HCT116 (cell line): Measurements from ENCODE around the gene MUSK. TPM values are rescaled to one million over a fixed set of nuclear protein-coding genes. Genes with fewer than 3 reads are reported as not detected.

Experiments
- ATAC-seq: fragments of 200-7000 bp; cut with Tn5 transposase; 2 replicates; pipeline ENCODE4 v1.9.1; 2020; ENCODE audit warnings: mild to moderate bottlenecking, moderate library complexity
- BruUV-seq: library from RNA; stranded (reverse); fragments of 400-500 nt; replicated peaks from 2 replicates; lab custom pipeline; 2021; lab: Mats Ljungman, UMichigan
- CTCF ChIA-PET: fragments of 300-600 bp; sonication (Branson Sonifier 250); formaldehyde crosslinking; loops from one replicate; lab custom pipeline; 2021; ENCODE audit warnings: antibody characterized with exemption; lab: Charles Lee
- POLR2A ChIA-PET: fragments of 300-600, 350-600 bp; sonication (Branson Sonifier 250); formaldehyde crosslinking; loops from one replicate; lab custom pipeline; 2021; ENCODE audit warnings: antibody characterized with exemption; lab: Charles Lee
- RAD21 ChIA-PET, 2 experiments: fragments of 300-600 bp; sonication (Branson Sonifier 250); formaldehyde crosslinking; loops; one replicate each; lab custom pipeline; 2023; ENCODE audit warnings: low total read pairs in 2 of 2; ENCODE audit not compliant: uncharacterized antibody in 2 of 2, unreplicated experiment in 2 of 2, low non-redundant PET in 1 of 2; lab: Charles Lee
- DNase-seq: peaks from one replicate; pipeline ENCODE4 v3.0.0-alpha.2; 2010; ENCODE audit warnings: low read depth, low spot score
- H2AFZ ChIP-seq: fragments of 200-600 bp; shearing (Covaris generic), sonication (generic); 2 replicates; pipeline ENCODE4 v1.6.1; 2017; ENCODE audit warnings: low read depth, mixed run types, mixed read lengths, antibody characterized with exemption, low read length; ENCODE audit not compliant: poor library complexity, severe bottlenecking
- H3K27ac ChIP-seq: 2 replicates; pipeline ENCODE4 v1.5.1; 2012; ENCODE audit warnings: low read depth, low read length
- H3K27me3 ChIP-seq: fragments of 200-600 bp; sonication (generic); 2 replicates; pipeline ENCODE4 v1.6.1; 2016; ENCODE audit warnings: mixed run types, low read length, mixed read lengths; ENCODE audit not compliant: insufficient read depth
- H3K36me3 ChIP-seq, 2 experiments: fragments of 200-500 bp in 1 of 2; fragments of 200-600 bp in 1 of 2; sonication (Bioruptor generic) in 1 of 2; sonication (generic) in 1 of 2; 2 replicates each; pipeline versions ENCODE4 v1.5.1 to v1.6.1; 2014 to 2016; ENCODE audit warnings: low read length in 2 of 2, inconsistent platforms in 1 of 2, mixed read lengths in 1 of 2, mixed run types in 1 of 2; ENCODE audit not compliant: insufficient read depth in 2 of 2, control insufficient read depth in 1 of 2
- H3K4me1 ChIP-seq, 2 experiments: fragments of 200-600 bp in 1 of 2; sonication (generic) in 1 of 2; 2 replicates each; pipeline versions ENCODE4 v1.5.1 to v1.6.1; 2012 to 2017; ENCODE audit warnings: low read length in 2 of 2, inconsistent platforms in 1 of 2, mild to moderate bottlenecking in 1 of 2, mixed read lengths in 1 of 2, mixed run types in 1 of 2, moderate library complexity in 1 of 2; ENCODE audit not compliant: insufficient read depth in 2 of 2, control insufficient read depth in 1 of 2
- H3K4me2 ChIP-seq: fragments of 200-600 bp; sonication (generic); 2 replicates; pipeline ENCODE4 v1.6.1; 2017; ENCODE audit warnings: mixed run types, low read length, mixed read lengths
- H3K4me3 ChIP-seq, 2 experiments: fragments of 200-600 bp in 1 of 2; sonication (generic) in 1 of 2; replicated peaks in 1 of 2; 2 replicates each; pipeline ENCODE4 v1.5.1; 2011 to 2016; ENCODE audit warnings: low read length in 2 of 2, control low read depth in 1 of 2, low read depth in 1 of 2, mild to moderate bottlenecking in 1 of 2, mixed read lengths in 1 of 2, mixed run types in 1 of 2
- H3K79me2 ChIP-seq: fragments of 200-600 bp; sonication (generic); 2 replicates; pipeline ENCODE4 v1.6.1; 2017; ENCODE audit warnings: mild to moderate bottlenecking, mixed run types, low read length, moderate library complexity, mixed read lengths; ENCODE audit not compliant: insufficient read depth
- H3K9ac ChIP-seq: fragments of 200-600 bp; sonication (generic); 2 replicates; pipeline ENCODE4 v1.6.1; 2016; ENCODE audit warnings: low read length, mixed read lengths
- H3K9me2 ChIP-seq: fragments of 200-600 bp; sonication (generic), shearing (Covaris generic); 2 replicates; pipeline ENCODE4 v1.6.1; 2017; ENCODE audit warnings: mixed run types, mild to moderate bottlenecking, moderate library complexity; ENCODE audit not compliant: insufficient read depth
- H3K9me3 ChIP-seq, 2 experiments: fragments of 200-500 bp in 1 of 2; fragments of 200-600 bp in 1 of 2; sonication (Bioruptor generic) in 1 of 2; sonication (generic) in 1 of 2; 2 replicates each; pipeline ENCODE4 v1.6.1; 2014 to 2017; ENCODE audit warnings: low read length in 2 of 2, mixed read lengths in 2 of 2, inconsistent platforms in 1 of 2, low read depth in 1 of 2, mild to moderate bottlenecking in 1 of 2, mixed run types in 1 of 2, moderate library complexity in 1 of 2; ENCODE audit not compliant: control insufficient read depth in 1 of 2, insufficient read depth in 1 of 2
- H4K20me1 ChIP-seq: fragments of 200-600 bp; sonication (generic), shearing (Covaris generic); 2 replicates; pipeline ENCODE4 v1.6.1; 2017; ENCODE audit warnings: mixed run types, mild to moderate bottlenecking, moderate library complexity; ENCODE audit not compliant: insufficient read depth
- ATF3 ChIP-seq: IDR thresholded peaks from 2 replicates; pipeline ENCODE4 v1.6.1; 2012
- CBX3 ChIP-seq: IDR thresholded peaks from 2 replicates; pipeline ENCODE4 v1.6.1; 2012; ENCODE audit warnings: low read depth
- CEBPB ChIP-seq: IDR thresholded peaks from 2 replicates; pipeline ENCODE4 v1.6.1; 2012; ENCODE audit warnings: low read depth
- CTCF ChIP-seq, 3 experiments: fragments of 200-600 bp in 1 of 3; sonication (generic) in 1 of 3; IDR thresholded peaks in 2 of 3; conservative IDR thresholded peaks in 1 of 3; 2 replicates each; pipeline ENCODE4 v1.5.1; 2012 to 2017; ENCODE audit warnings: low read depth in 2 of 3, low read length in 2 of 3, antibody characterized with exemption in 1 of 3, borderline replicate concordance in 1 of 3, control low read depth in 1 of 3, mild to moderate bottlenecking in 1 of 3, mixed read lengths in 1 of 3, mixed run types in 1 of 3, moderate library complexity in 1 of 3; ENCODE audit not compliant: insufficient read depth in 1 of 3
- EGR1 ChIP-seq: IDR thresholded peaks from 2 replicates; pipeline ENCODE4 v1.6.1; 2012; ENCODE audit warnings: low read depth
- EZH2 ChIP-seq: fragments of 200-600 bp; sonication (generic); IDR thresholded peaks from 2 replicates; pipeline ENCODE4 v1.6.1; 2017; ENCODE audit warnings: antibody characterized with exemption, mixed run types
- EZH2phosphoT487 ChIP-seq: fragments of 200-600 bp; IDR thresholded peaks from 2 replicates; pipeline ENCODE4 v1.6.1; 2018; ENCODE audit warnings: antibody characterized with exemption, borderline replicate concordance
- FOSL1 ChIP-seq: IDR thresholded peaks from 2 replicates; pipeline ENCODE4 v1.6.1; 2012; ENCODE audit warnings: low read depth
- JUND ChIP-seq: IDR thresholded peaks from 2 replicates; pipeline ENCODE4 v1.6.1; 2012
- MAX ChIP-seq: IDR thresholded peaks from 2 replicates; pipeline ENCODE4 v1.6.1; 2012
- POLR2A ChIP-seq: IDR thresholded peaks from 2 replicates; pipeline ENCODE4 v1.7.0; 2011; ENCODE audit warnings: borderline replicate concordance; ENCODE audit not compliant: insufficient read depth, insufficient read length; ENCODE audit errors: extremely low read depth
- POLR2AphosphoS5 ChIP-seq: IDR thresholded peaks from 2 replicates; pipeline ENCODE4 v1.6.1; 2011; ENCODE audit warnings: mild to moderate bottlenecking, low read depth, low read length, moderate library complexity
- REST ChIP-seq: IDR thresholded peaks from 2 replicates; pipeline ENCODE4 v1.6.1; 2012; ENCODE audit warnings: low read depth
- SP1 ChIP-seq: IDR thresholded peaks from 2 replicates; pipeline ENCODE4 v1.6.1; 2012; ENCODE audit warnings: low read depth
- SRF ChIP-seq: IDR thresholded peaks from 2 replicates; pipeline ENCODE4 v1.6.1; 2012; ENCODE audit warnings: low read depth
- TCF7L2 ChIP-seq: IDR thresholded peaks from 2 replicates; pipeline ENCODE4 v1.7.0; 2011; ENCODE audit warnings: borderline replicate concordance, inconsistent platforms; ENCODE audit not compliant: insufficient read depth, insufficient read length; ENCODE audit errors: extremely low read depth
- YY1 ChIP-seq: IDR thresholded peaks from 2 replicates; pipeline ENCODE4 v1.6.1; 2011; ENCODE audit warnings: low read length, low read depth, moderate library complexity, mild to moderate bottlenecking; ENCODE audit not compliant: insufficient replicate concordance; ENCODE audit errors: extremely low read depth
- ZFX ChIP-seq: fragments of 450-650 bp; IDR thresholded peaks from 2 replicates; pipeline ENCODE4 v1.6.1; 2017
- ZNF274 ChIP-seq: fragments of 200-500 bp; sonication (Bioruptor generic); IDR thresholded peaks from 2 replicates; pipeline ENCODE4 v1.6.1; 2014; ENCODE audit warnings: mild to moderate bottlenecking, low read depth, low read length, inconsistent platforms
- intact Hi-C: fragments of 100-400 bp; cut with micrococcal nuclease; formaldehyde crosslinking; loops from 2 replicates; pipeline ENCODE4 v1.10.0; 2022
- total RNA-seq: library from RNA; stranded (reverse); gene quantifications from one replicate; pipeline ENCODE4 v1.2.1, GENCODE V29; 2021; ENCODE audit not compliant: unreplicated experiment

The MUSK gene
- total RNA-seq, 1 experiment from 2014 or later = not detected

GRCh38 chr9:110763568-110763967 lies 95.0 kb downstream of the MUSK start:
- intact Hi-C loops = no loop called here
- no peak for DNase-seq
- H4K20me1 ChIP-seq = no peaks in the 10 kb centered on the region
- TF ChIP-seq MAX (no peak), CBX3 (no peak), SP1 (no peak), YY1 (no peak), CEBPB (no peak), JUND (no peak), POLR2AphosphoS5 (no peak), EZH2 (no peak), TCF7L2 (no peak), POLR2A (no peak), EGR1 (no peak), FOSL1 (no peak), ZNF274 (no peak), REST (no peak), ZFX (no peak), CTCF (IDR thresholded peaks at IDR 0.05 in 2 of 3, conservative IDR thresholded peaks at IDR 0.05 in 1 of 3; ENCODE audit: borderline replicate concordance in 1 of 3, insufficient read depth in 1 of 3, low read depth in 2 of 3, low read length in 2 of 3) (no peak), ATF3 (no peak), SRF (no peak), EZH2phosphoT487 (no peak)
- no peaks in the 10 kb centered on the region for H3K27me3 ChIP-seq
- ChIA-PET RAD21 (no interaction called here), CTCF (no interaction called here), POLR2A (no interaction called here)
- H2AFZ ChIP-seq = no peak overlapping the region
- ATAC-seq = no peak
- no peak overlapping the region for H3K4me3 ChIP-seq
- H3K27ac ChIP-seq = no peak overlapping the region
- BruUV-seq = no TSS peak
- no peaks in the 10 kb centered on the region for H3K79me2 ChIP-seq
- H3K36me3 ChIP-seq = no peaks in the 10 kb centered on the region
- no peaks in the 10 kb centered on the region for H3K9me2 ChIP-seq
- H3K9me3 ChIP-seq = no peaks in the 10 kb centered on the region
- no peaks in the 10 kb centered on the region for H3K4me1 ChIP-seq
- no peak overlapping the region for H3K9ac ChIP-seq
- H3K4me2 ChIP-seq = no peak overlapping the region
